SU-DHL-6 (cell line): ENCODE results near the gene SYCN.

Experiments
- CTCF ChIP-seq: fragments of 200-600 bp; sonication (generic); IDR thresholded peaks from one replicate; pipeline ENCODE4 v1.5.1; 2017; ENCODE audit warnings: antibody characterized with exemption, mild to moderate bottlenecking, low read length, moderate library complexity; ENCODE audit not compliant: insufficient read depth, poor library complexity, severe bottlenecking
- EZH2phosphoT487 ChIP-seq: fragments of 200-600 bp; sonication (generic), shearing (Covaris generic); conservative IDR thresholded peaks from 2 replicates; pipeline ENCODE4 v1.6.1; 2018; ENCODE audit warnings: mild to moderate bottlenecking, antibody characterized with exemption, low read length, moderate library complexity, mixed read lengths

- TF ChIP-seq CTCF (no peak), EZH2phosphoT487 (no peak)
Observed at GRCh38 chr19:39156326-39157230, 47.5 kb downstream of the SYCN start.
